GM12878 (cell line): ENCODE data around the gene COL24A1. TPM values are rescaled to one million over a fixed set of nuclear protein-coding genes. Genes with fewer than 3 reads are reported as not detected.

Experiments
- ATAC-seq: fragments of 200-7000 bp; cut with Tn5 transposase; 3 replicates; pipeline ENCODE4 v1.9.1; 2020; ENCODE audit warnings: mild to moderate bottlenecking, moderate library complexity
- BruUV-seq: library from RNA; stranded (reverse); fragments of 400-500 nt; replicated peaks from 2 replicates; lab custom pipeline; 2021; lab: Mats Ljungman, UMichigan
- CTCF ChIA-PET: fragments of 300-600 bp; sonication (Branson Sonifier 250); formaldehyde crosslinking; extraction: SDS; loops from one replicate; lab custom pipeline; 2021; ENCODE audit warnings: inconsistent platforms; lab: Yijun Ruan, JAX
- POLR2A ChIA-PET: fragments of 350-600 bp; formaldehyde crosslinking; extraction: SDS; loops from one replicate; lab custom pipeline; 2021; ENCODE audit warnings: inconsistent platforms; lab: Charles Lee
- RAD21 ChIA-PET: fragments of 300-600 bp; sonication (Branson Sonifier 250); formaldehyde crosslinking; loops from one replicate; lab custom pipeline; 2023; ENCODE audit warnings: antibody characterized with exemption; ENCODE audit not compliant: unreplicated experiment; lab: Charles Lee
- SMC1A ChIA-PET: fragments of 300-600 bp; sonication (Branson Sonifier 250); formaldehyde crosslinking; loops from one replicate; lab custom pipeline; 2023; ENCODE audit not compliant: unreplicated experiment, uncharacterized antibody; lab: Charles Lee
- DNase-seq: peaks from one replicate; pipeline ENCODE4 v3.0.0-alpha.2; 2011; ENCODE audit warnings: low read depth, low spot score
- FAIRE-seq: peaks from 3 replicates; lab custom pipeline; 2011; peaks lifted over from hg19 to GRCh38; lab: Jason Lieb, UNC
- H2AFZ ChIP-seq: 2 replicates; pipeline ENCODE4 v1.6.0; 2011; ENCODE audit warnings: low read depth, low read length, control low read depth; ENCODE audit not compliant: control insufficient read depth
- H3K27ac ChIP-seq: 2 replicates; pipeline ENCODE4 v1.5.1; 2011; ENCODE audit warnings: control low read depth; ENCODE audit not compliant: control insufficient read depth, insufficient read depth
- H3K27me3 ChIP-seq, 2 experiments: replicated peaks in 1 of 2; 2 replicates each; pipeline versions ENCODE4 v1.6.0 to v1.6.1; 2011; ENCODE audit warnings: low read length in 1 of 2; ENCODE audit not compliant: control insufficient read depth in 2 of 2, insufficient read depth in 2 of 2
- H3K36me3 ChIP-seq, 2 experiments: 2 replicates each; pipeline ENCODE4 v1.5.1; 2011; ENCODE audit warnings: low read length in 1 of 2; ENCODE audit not compliant: control insufficient read depth in 2 of 2, insufficient read depth in 2 of 2
- H3K4me1 ChIP-seq: 2 replicates; pipeline ENCODE4 v1.6.1; 2011; ENCODE audit warnings: mild to moderate bottlenecking, low read length, moderate library complexity, mixed read lengths; ENCODE audit not compliant: control insufficient read depth, insufficient read depth
- H3K4me2 ChIP-seq: 2 replicates; pipeline ENCODE4 v1.6.0; 2011; ENCODE audit warnings: control low read depth; ENCODE audit not compliant: control insufficient read depth, insufficient read depth
- H3K4me3 ChIP-seq: fragments of 200-600 bp; sonication (generic); 2 replicates; pipeline ENCODE4 v1.5.1; 2016
- H3K79me2 ChIP-seq: 2 replicates; pipeline ENCODE4 v1.6.0; 2011; ENCODE audit warnings: low read length; ENCODE audit not compliant: control insufficient read depth, insufficient read depth
- H3K9ac ChIP-seq: 2 replicates; pipeline ENCODE4 v1.8.0; 2011; ENCODE audit warnings: low read length, control low read depth, mixed read lengths; ENCODE audit not compliant: control insufficient read depth, insufficient read depth
- H3K9me3 ChIP-seq: replicated peaks from 3 replicates; pipeline ENCODE4 v1.5.1; 2011; ENCODE audit warnings: mild to moderate bottlenecking, low read length; ENCODE audit not compliant: control insufficient read depth, insufficient read depth
- H4K20me1 ChIP-seq: 2 replicates; pipeline ENCODE4 v1.6.0; 2011; ENCODE audit not compliant: control insufficient read depth, insufficient read depth
- DPF2 ChIP-seq: fragments of 450-650 bp; IDR thresholded peaks from 2 replicates; pipeline ENCODE4 v1.6.1; 2017; ENCODE audit warnings: mild to moderate bottlenecking
- JUNB ChIP-seq: IDR thresholded peaks from 2 replicates; pipeline ENCODE4 v1.6.1; 2016; ENCODE audit warnings: antibody characterized with exemption, mild to moderate bottlenecking
- LARP7 ChIP-seq: fragments of 450-650 bp; IDR thresholded peaks from 2 replicates; pipeline ENCODE4 v1.6.1; 2017; ENCODE audit warnings: mild to moderate bottlenecking
- NFIC ChIP-seq: IDR thresholded peaks from 2 replicates; pipeline ENCODE4 v1.6.1; 2012; ENCODE audit warnings: low read depth, mild to moderate bottlenecking, inconsistent platforms, low read length, moderate library complexity
- NR2C2 ChIP-seq: IDR thresholded peaks from 2 replicates; pipeline ENCODE4 v1.6.1; 2011; ENCODE audit warnings: borderline replicate concordance, low read depth; ENCODE audit not compliant: control insufficient read depth, insufficient read length
- NR2F1 ChIP-seq: fragments of 450-650 bp; conservative IDR thresholded peaks from 2 replicates; pipeline ENCODE4 v1.6.1; 2017; ENCODE audit warnings: mild to moderate bottlenecking
- SP1 ChIP-seq: IDR thresholded peaks from one replicate; pipeline ENCODE4 v1.6.1; 2011; ENCODE audit warnings: low read depth, low read length
- SREBF2 ChIP-seq: IDR thresholded peaks from 2 replicates; pipeline ENCODE4 v1.6.1; 2012; ENCODE audit warnings: mild to moderate bottlenecking, low read length
- SUPT20H ChIP-seq: IDR thresholded peaks from 2 replicates; pipeline ENCODE4 v1.6.1; 2011; ENCODE audit warnings: low read depth, mild to moderate bottlenecking, low read length, moderate library complexity, borderline replicate concordance; ENCODE audit not compliant: control insufficient read depth
- WGBS: methylation state at CpG from one replicate; pipeline ENCODE4 v1.1.6; 2016; ENCODE audit warnings: low lambda C conversion rate; ENCODE audit not compliant: insufficient replicate concordance, insufficient coverage; ENCODE audit errors: missing lambda C conversion rate; 5-methylcytosine and 5-hydroxymethylcytosine counted together
- in situ Hi-C: fragments of 300-500 bp; cut with MboI; formaldehyde crosslinking; loops from 9 replicates; pipeline ENCODE4 v1.14.3; 2018; ENCODE audit warnings: mixed read lengths
- intact Hi-C: fragments of 100-400 bp; cut with micrococcal nuclease; formaldehyde crosslinking; loops from one replicate; pipeline ENCODE4 v1.14.2; 2022; ENCODE audit not compliant: unreplicated experiment
- polyA plus RNA-seq, 11 experiments: library from polyadenylated mRNA; depleted of rRNA in 4 of 11; unstranded in 6 of 11; stranded (reverse) in 5 of 11; fragments of >200 nt; fragmentation: Nextera tagmentation in 4 of 11; fragmentation: Illumina TruSeq in 1 of 11; extraction: Ambion mirVana in 4 of 11; extraction: Trizol in 1 of 11; gene quantifications; 1 replicate in 1 of 11; 2 replicates in 10 of 11; pipeline versions ENCODE4 v1.2.1 to v1.2.3, GENCODE V29; 2011 to 2016; ENCODE audit warnings: inconsistent platforms in 2 of 11, missing spikeins in 2 of 11, low read depth in 1 of 11
- total RNA-seq, 4 experiments: library from RNA; depleted of rRNA in 3 of 4; stranded (reverse); fragments of >200 nt in 3 of 4; fragmentation: Illumina TruSeq in 1 of 4; extraction: Trizol in 1 of 4; gene quantifications; 2 replicates each; pipeline versions ENCODE4 v1.2.1 to v1.2.3, GENCODE V29; 2013 to 2021
- TF ChIP-seq, protein P1 (sequence below): fragments of 150-350 bp; IDR thresholded peaks from 2 replicates; pipeline ENCODE4 v1.6.1; 2016; ENCODE audit warnings: low read depth, low read length
- TF ChIP-seq, protein P2 (sequence below): IDR thresholded peaks from 2 replicates; pipeline ENCODE4 v1.6.1; 2012; ENCODE audit warnings: low read depth, low read length, improper control_type of control experiment
- TF ChIP-seq, protein P3 (sequence below): IDR thresholded peaks from 2 replicates; pipeline ENCODE4 v1.6.1; 2012; ENCODE audit warnings: improper control_type of control experiment, low read depth, low read length; ENCODE audit not compliant: insufficient replicate concordance

COL24A1 gene
- total and polyA plus RNA-seq, 10 of the 15 experiments (the other 5 are each of a cell fraction or from before 2014, with no cell fraction given), result 0.19 to 4.1 (median 2.0) TPM

DNA sequence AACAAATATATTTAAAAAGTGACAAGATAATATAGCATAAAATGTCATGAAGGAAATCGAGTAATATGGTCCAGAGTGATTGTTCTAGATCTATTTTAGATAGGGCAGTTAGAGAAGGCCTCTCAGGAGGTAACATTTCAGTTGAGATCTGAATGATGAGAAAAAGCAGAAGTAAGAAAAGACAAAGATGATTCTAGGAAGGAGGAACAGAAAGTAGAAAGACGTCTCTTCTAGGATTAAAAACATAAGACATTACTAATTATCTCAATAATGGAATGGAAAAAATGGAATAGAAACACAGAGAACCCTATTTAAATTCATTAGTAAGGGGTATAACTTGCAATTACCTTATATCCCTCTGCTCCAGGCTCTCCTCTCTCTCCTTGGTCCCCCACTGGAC, 318.3 kb downstream of the COL24A1 start (continued):
- TF ChIP-seq, protein P1, sequence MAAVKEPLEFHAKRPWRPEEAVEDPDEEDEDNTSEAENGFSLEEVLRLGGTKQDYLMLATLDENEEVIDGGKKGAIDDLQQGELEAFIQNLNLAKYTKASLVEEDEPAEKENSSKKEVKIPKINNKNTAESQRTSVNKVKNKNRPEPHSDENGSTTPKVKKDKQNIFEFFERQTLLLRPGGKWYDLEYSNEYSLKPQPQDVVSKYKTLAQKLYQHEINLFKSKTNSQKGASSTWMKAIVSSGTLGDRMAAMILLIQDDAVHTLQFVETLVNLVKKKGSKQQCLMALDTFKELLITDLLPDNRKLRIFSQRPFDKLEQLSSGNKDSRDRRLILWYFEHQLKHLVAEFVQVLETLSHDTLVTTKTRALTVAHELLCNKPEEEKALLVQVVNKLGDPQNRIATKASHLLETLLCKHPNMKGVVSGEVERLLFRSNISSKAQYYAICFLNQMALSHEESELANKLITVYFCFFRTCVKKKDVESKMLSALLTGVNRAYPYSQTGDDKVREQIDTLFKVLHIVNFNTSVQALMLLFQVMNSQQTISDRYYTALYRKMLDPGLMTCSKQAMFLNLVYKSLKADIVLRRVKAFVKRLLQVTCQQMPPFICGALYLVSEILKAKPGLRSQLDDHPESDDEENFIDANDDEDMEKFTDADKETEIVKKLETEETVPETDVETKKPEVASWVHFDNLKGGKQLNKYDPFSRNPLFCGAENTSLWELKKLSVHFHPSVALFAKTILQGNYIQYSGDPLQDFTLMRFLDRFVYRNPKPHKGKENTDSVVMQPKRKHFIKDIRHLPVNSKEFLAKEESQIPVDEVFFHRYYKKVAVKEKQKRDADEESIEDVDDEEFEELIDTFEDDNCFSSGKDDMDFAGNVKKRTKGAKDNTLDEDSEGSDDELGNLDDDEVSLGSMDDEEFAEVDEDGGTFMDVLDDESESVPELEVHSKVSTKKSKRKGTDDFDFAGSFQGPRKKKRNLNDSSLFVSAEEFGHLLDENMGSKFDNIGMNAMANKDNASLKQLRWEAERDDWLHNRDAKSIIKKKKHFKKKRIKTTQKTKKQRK, result no peak

DNA sequence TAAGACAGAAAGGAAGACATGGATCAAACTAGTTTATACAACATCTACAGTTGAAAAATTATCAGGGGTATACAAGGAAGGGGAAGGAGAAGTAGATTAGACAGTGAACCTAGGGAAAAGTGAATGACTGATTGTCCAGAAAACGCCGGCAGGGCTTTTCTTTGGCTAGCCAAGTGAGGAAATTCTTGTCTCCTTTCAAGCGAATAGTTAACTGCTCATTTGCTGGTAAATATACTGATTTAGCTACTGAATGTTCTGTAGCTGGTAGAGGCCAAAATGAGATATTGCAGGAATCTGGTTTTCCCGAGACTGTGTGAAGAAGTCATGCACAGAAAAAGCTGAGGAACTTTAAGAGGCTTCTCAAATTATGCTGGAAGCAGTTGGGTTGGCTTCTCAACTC, 319.8 kb downstream of the COL24A1 start:
- Histone ChIP-seq H3K4me3 (no peak overlapping the region), H3K9me3 (no peaks in the 10 kb centered on the region), H2AFZ (no peak overlapping the region), H3K27ac (no peak overlapping the region), H3K27me3 (no peaks in the 10 kb centered on the region), H3K36me3 (no peaks in the 10 kb centered on the region), H3K4me1 (peaks cover 4% of the 10 kb centered on the region; the same call in 1 of the 2 replicates), H4K20me1 (no peaks in the 10 kb centered on the region), H3K4me2 (no peak overlapping the region), H3K9ac (no peak overlapping the region), H3K79me2 (no peaks in the 10 kb centered on the region)
- in situ Hi-C loops (no loop called here), intact Hi-C loops (no loop called here)
- DNase-seq, result no peak
- RAD21 ChIA-PET, result no interaction called here
- SMC1A ChIA-PET, result interaction anchor here (0.5 kb wide), 1 partner anchor 71 kb away, joined by 3 read pairs; no protein-coding TSS in a partner anchor
- 88% methylated on average over 4 of the region's 4 CpGs for WGBS
- no TSS peak for BruUV-seq
- no peak for FAIRE-seq
- ATAC-seq, result no peak
- CTCF ChIA-PET, result no interaction called here
- POLR2A ChIA-PET, result no interaction called here
- TF ChIP-seq NFIC (no peak), SP1 (no peak), NR2F1 (no peak), LARP7 (no peak), SUPT20H (no peak), DPF2 (no peak), NR2C2 (no peak), JUNB (no peak), SREBF2 (no peak)
- TF ChIP-seq, protein P2, sequence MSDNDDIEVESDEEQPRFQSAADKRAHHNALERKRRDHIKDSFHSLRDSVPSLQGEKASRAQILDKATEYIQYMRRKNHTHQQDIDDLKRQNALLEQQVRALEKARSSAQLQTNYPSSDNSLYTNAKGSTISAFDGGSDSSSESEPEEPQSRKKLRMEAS, result no peak
- TF ChIP-seq, protein P3, sequence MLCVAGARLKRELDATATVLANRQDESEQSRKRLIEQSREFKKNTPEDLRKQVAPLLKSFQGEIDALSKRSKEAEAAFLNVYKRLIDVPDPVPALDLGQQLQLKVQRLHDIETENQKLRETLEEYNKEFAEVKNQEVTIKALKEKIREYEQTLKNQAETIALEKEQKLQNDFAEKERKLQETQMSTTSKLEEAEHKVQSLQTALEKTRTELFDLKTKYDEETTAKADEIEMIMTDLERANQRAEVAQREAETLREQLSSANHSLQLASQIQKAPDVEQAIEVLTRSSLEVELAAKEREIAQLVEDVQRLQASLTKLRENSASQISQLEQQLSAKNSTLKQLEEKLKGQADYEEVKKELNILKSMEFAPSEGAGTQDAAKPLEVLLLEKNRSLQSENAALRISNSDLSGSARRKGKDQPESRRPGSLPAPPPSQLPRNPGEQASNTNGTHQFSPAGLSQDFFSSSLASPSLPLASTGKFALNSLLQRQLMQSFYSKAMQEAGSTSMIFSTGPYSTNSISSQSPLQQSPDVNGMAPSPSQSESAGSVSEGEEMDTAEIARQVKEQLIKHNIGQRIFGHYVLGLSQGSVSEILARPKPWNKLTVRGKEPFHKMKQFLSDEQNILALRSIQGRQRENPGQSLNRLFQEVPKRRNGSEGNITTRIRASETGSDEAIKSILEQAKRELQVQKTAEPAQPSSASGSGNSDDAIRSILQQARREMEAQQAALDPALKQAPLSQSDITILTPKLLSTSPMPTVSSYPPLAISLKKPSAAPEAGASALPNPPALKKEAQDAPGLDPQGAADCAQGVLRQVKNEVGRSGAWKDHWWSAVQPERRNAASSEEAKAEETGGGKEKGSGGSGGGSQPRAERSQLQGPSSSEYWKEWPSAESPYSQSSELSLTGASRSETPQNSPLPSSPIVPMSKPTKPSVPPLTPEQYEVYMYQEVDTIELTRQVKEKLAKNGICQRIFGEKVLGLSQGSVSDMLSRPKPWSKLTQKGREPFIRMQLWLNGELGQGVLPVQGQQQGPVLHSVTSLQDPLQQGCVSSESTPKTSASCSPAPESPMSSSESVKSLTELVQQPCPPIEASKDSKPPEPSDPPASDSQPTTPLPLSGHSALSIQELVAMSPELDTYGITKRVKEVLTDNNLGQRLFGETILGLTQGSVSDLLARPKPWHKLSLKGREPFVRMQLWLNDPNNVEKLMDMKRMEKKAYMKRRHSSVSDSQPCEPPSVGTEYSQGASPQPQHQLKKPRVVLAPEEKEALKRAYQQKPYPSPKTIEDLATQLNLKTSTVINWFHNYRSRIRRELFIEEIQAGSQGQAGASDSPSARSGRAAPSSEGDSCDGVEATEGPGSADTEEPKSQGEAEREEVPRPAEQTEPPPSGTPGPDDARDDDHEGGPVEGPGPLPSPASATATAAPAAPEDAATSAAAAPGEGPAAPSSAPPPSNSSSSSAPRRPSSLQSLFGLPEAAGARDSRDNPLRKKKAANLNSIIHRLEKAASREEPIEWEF, result no peak
